NCI-H1417 (cell line): ENCODE results near the gene GOLGB1.

Source experiments
- DNase-seq, 3 experiments: peaks; one replicate each; lab custom pipeline; 2025; lab: John Stamatoyannopoulos, UW

GOLGB1 gene

DNA sequence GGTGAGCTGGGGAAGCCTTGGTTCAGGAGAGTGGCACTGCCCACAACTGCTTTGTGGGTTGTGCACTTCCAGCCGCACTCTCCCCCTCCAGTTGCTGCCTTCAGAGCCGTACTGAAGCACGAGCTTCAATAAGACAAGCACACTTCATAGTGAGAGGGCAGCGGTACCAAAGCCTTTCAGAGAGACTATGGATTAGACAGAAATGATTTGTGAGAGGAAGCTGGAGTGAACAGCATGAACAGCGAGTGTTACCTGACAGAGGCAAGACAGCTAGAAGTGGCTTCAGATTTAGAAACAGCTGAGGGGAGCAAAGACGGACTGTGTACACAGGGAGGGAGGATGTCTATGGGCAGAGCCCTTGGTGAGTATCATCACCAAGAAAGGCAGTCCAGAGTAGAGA lies 119.9 kb downstream of the GOLGB1 start:
- peak in 1 of 3 experiments; percentile 28 for DNase-seq

DNA sequence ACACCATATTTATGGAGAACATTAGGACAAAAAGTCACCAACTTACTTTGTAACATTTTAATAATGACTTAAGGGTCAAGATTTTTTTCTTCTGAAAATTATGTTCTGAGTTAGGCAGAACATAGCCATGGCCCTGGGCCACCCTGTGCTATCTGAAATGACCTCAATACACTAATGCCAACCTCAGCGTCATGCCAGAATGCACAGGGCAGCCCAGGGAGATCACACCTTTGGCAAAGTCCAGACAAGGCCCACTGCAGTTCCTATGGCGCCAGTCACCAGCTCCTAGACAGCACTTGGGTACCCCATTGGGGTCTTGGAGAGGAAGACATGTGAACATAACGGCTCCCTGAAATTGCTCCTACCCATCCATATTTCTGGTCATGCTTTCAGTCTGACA lies 121.9 kb downstream of the GOLGB1 start:
- DNase-seq, result no peak

DNA sequence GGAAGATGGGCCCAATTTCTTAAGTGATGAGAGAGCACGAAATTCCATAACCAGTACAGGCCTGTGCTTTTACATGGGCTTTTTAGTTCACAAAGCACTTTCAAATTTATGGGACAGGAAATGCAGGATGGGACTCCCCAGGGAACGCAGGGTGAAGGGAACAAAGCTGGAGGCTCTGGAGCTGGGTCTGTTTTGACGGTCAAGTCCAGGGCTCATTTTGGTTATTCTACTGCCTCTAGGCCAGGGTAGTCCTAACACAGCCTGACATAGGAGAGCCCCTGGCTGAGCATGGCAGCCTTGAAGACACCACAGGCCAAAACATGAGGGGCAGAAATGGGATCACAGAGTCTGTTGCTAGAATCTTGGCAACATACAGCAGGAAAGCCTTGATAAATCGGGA lies 122.3 kb downstream of the GOLGB1 start:
- DNase-seq, result no peak

- DNase-seq, result no peak
Measured at GRCh38 chr3:121626495-121626894, 123.0 kb downstream of the GOLGB1 start.

DNA sequence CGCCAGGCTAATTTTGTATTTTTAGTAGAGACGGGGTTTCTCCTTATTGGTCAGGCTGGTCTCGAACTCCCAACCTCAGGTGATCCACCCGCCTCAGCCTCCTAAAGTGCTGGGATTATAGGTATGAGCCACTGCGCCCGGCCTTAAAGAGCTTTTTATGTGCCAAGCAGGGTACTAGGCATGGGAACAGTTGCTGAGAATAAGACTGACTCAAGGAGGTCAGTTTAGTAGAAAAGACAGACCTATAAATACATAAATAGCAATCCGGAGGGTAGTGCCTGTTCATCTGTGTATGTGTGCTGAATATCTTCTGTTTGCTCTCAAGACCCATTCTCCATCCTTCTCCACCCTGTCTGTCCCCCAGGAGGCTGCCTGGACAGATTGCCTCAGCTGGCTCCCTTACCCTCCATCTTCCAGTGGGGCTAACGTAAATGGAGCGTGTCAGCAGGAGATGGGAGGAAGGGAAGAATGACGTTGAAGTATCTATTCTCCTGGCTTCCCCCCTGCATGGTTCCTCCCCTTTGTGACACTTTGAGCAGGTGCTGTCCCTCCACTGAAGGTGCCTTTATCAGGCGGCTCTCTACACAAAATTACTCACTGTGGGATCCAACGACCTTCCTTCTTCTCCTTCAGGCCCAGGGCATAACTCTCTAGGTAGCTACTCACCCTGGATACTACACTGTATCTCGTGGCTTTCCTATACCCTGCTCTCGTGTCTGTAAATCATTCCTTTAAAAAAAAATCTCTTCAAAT lies 125.2 kb downstream of the GOLGB1 start:
- DNase-seq, result peak; percentile 38 to 81 (median 67)

DNA sequence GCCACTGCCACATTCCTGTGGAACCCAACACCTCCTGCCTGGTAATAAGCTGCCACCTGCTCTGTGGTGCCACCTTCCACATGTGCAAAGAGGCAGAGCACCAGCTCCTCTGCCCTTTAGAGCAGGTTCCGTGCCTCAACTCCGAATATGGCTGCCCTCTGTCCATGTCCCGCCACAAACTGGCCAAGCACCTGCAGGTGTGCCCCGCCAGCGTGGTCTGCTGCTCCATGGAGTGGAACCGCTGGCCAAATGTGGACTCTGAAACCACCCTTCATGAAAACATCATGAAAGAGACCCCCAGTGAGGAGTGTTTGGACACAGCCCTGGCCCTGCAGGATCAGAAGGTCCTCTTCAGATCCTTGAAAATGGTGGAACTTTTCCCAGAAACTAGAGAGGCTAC lies 128.1 kb downstream of the GOLGB1 start:
- no peak for DNase-seq

DNA sequence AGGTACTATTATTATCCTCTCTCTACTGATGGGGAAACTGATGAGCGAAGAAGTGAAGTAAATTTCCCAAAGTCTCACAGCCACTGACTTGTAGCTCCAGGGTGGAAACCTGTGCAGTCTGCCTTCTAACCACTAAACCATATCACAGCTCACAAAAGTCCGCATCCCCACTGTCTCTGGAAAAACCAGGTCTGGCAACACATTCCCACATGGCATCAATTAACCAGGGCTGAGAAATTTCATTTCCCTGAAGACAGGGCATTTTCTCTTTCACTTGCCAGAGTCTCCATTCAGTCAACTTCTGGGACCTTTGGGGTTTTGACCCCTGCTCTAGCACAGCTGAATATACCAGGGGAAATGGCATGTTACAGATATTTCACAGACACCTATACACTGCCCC lies 129.8 kb downstream of the GOLGB1 start:
- DNase-seq, result no peak
